D721Med (cell line): Measurements from ENCODE around the gene BORCS8.

Experiments used
- DNase-seq: peaks from one replicate; pipeline ENCODE4 v3.0.0; 2011; ENCODE audit warnings: low spot score; ENCODE audit not compliant: insufficient read length
- FAIRE-seq: peaks from 2 replicates; lab custom pipeline; 2011; peaks lifted over from hg19 to GRCh38; lab: Jason Lieb, UNC
- TF ChIP-seq, protein P1 (sequence below): IDR thresholded peaks from 2 replicates; pipeline ENCODE4 v1.5.1; 2012; ENCODE audit warnings: mild to moderate bottlenecking, control low read depth; ENCODE audit not compliant: insufficient read depth; ENCODE audit errors: missing control alignments

BORCS8 gene

DNA sequence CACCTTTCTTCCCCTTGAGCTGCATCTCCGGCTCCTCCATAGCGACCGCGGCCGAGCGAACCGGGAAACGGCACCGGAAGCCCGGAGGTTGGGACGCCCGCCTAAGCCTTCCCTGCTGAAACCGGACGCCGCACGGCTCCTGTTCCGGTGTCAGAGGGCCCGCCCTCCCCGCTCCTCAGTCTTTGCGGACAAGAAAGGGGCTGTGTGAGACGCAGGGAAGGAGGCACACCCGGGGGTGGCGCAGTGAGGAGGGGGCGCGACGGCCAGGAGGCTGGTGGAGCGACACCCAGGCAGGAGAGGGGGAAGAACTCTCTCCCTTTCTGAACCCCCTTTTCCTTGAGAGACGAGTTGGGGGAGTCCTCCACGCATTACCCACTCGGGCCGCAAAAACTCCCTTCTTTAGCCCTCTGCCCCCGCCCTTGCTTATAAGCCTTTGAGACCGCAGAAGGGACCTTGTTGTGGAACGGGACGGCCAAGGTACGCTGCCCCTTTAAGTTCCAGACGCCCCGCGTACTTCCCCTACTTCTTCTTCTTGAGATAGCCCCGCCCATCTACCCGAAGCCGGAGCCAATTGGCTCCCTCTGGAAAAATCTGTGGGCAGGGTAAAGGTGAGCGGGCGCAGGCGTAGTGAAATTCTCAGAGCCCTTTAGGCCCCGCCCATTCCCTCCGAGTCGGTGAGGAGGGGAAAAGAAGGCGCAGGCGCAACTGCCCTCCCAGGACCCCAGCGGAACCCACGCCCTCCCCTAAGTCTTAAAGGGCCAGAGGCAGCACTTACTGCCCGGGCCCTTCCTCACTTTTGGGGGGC is at the start of gene BORCS8, which contains the start of gene RFXANK:
Gene BORCS8 (minus strand): TSS at position 75 of the 805 bp plus-strand sequence. CDS start 35 bp downstream, at position 40.
Gene RFXANK (plus strand): TSS at position 181 of the 805 bp plus-strand sequence. CDS start 1,689 bp downstream, outside the sequence.
- no peak for FAIRE-seq
- DNase-seq, result peak; percentile 92
- TF ChIP-seq, protein P1, sequence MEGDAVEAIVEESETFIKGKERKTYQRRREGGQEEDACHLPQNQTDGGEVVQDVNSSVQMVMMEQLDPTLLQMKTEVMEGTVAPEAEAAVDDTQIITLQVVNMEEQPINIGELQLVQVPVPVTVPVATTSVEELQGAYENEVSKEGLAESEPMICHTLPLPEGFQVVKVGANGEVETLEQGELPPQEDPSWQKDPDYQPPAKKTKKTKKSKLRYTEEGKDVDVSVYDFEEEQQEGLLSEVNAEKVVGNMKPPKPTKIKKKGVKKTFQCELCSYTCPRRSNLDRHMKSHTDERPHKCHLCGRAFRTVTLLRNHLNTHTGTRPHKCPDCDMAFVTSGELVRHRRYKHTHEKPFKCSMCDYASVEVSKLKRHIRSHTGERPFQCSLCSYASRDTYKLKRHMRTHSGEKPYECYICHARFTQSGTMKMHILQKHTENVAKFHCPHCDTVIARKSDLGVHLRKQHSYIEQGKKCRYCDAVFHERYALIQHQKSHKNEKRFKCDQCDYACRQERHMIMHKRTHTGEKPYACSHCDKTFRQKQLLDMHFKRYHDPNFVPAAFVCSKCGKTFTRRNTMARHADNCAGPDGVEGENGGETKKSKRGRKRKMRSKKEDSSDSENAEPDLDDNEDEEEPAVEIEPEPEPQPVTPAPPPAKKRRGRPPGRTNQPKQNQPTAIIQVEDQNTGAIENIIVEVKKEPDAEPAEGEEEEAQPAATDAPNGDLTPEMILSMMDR, result no peak

DNA sequence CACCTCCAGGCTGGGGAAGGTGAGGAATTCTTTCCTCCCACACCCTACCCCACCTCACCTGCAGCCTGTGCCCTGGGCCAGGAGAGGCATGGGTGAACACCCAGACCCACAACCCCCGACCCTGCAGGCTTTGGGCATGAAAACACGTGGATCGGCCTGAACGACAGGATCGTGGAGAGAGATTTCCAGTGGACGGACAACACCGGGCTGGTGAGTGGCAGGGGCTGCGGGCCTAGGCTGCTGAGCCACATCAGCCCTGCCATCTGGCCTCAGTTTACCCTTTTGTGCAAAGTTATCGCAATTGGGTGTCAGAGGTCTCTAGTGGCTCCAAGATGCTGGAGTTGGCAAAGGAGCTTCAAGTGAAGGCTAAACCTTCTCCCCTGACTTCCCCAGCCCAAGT is 48.5 kb upstream of the BORCS8 start:
- TF ChIP-seq, protein P1, result no peak
- FAIRE-seq, result no peak
- DNase-seq, result no peak

DNA sequence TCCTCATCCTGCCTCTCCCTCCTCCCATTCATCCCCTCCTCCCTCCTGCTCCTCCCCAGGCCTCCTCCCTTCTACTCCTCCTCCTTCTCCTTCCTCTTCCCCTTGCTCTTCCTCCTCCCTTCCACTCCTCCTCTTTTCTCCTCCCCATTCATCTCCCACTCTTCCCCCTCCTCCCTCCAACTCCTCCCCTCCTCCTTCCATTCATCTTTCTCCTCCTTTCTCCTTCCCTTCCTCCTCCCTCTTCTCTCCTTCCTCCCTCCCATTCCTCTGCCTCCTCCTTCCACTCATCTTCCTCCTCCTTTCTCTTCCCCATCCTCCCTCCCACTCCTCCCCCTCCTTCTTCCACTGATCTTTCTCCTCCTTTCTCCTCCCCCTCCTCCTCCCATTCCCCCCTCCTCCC is 47.7 kb upstream of the BORCS8 start:
- FAIRE-seq (no peak), DNase-seq (no peak)
- TF ChIP-seq, protein P1, result no peak

DNA sequence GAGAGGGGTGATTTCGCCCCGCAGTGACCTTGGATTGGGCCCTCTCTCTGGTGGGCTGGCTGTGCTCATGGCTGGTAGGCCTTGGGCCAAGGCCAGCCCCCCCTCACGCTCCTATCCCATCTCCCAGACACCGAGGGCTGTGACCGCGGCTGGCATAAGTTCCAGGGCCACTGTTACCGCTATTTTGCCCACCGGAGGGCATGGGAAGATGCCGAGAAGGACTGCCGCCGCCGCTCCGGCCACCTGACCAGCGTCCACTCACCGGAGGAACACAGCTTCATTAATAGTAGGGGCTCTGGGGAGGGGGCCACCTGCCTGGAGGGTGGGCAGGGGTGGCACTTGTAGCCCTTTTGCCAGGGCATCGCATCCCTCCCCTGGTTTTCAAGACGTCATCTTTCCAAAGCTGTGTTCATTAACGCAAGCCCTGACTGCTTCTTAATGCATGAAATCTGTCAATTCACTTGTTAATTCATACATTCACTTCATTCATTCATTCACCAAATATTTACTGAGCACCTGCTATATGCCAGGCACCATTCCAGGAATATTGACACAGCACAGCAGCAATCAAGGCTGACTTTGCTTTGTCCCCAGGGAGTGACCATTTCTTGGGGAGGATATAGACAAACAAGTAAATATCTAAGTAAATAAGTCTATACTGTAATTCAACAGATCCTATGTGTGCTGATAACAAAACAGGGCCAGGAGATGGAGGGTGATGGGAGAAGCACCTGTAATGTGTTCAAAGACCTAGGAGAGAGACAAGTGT is 46.4 kb upstream of the BORCS8 start:
- DNase-seq, result no peak
- no peak for FAIRE-seq
- TF ChIP-seq, protein P1, result no peak

DNA sequence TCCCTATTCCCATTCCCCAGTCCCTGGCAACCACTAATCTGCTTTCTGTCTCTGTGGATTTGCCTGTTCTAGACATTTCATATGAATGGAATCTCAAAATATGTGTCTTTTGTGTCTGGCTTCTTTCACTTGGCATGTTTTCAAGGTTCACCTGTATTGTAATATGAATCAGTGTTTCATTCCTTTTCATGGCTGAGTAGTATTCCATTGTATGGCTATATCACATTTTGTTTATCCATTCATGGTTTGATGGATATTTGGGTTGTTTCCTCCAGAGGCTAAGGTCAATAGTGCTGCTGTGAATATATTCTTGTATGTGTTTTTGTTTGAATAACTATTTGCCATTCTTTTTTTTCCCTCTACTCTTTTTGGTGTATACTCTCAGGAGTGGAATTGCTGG is 44.2 kb upstream of the BORCS8 start:
- FAIRE-seq (no peak), DNase-seq (no peak)
- TF ChIP-seq, protein P1, result no peak

DNA sequence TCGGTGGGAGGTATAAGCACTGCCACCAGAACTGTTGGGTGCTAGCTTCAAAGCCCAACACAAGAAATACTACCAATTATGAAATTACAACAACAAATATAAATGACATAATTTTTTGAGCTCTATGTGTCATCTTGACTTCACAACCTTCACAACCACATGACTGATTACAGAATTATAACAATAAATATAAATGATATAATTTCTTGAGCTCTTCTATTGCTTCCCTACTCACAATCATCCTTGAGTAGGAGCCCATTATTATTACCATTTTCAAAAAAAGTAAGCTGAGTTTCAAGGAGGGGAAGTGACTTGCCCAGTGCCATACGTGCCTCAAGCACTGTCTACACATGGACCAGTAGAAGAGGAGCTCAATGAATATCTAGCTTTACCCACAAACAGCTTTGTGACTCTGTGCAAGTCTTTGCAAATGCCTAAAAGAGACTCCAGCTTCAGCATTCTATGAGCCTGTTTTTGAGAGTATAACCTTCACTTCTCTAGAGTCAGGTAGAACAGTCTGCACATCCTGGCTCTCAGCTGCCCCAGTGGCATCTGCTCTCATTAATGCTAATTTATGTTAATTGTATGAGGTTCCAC is 42.4 kb upstream of the BORCS8 start:
- FAIRE-seq (no peak), DNase-seq (no peak)
- TF ChIP-seq, protein P1, result no peak
